ENCODE measurements around the gene ALG6. TPM values are rescaled to one million over a fixed set of nuclear protein-coding genes. Genes with fewer than 3 reads are reported as not detected.

Gene ALG6
- total RNA-seq, 6 experiments from 2014 or later = 5.5 to 7.7 (median 6.1) TPM

- DNase-seq (no peak), ATAC-seq (no peak)
- Histone ChIP-seq H3K27me3 (peaks cover 22 to 85% of the 10 kb centered on the region in 2 donors), H3K4me3 (no peak overlapping the region), H3K9me3 (no peaks in the 10 kb centered on the region), H3K36me3 (no peaks in the 10 kb centered on the region), H3K4me1 (peaks cover 0 to 11% (median 2%) of the 10 kb centered on the region in 4 donors), H3K27ac (no peak overlapping the region)
- intact Hi-C loops (cut with DNase I) = loop anchor here in 1 of 2 donors (10.0 kb wide), 1 partner anchor 109 kb away; no protein-coding TSS in a partner anchor
- TF ChIP-seq POLR2A (IDR thresholded peaks at IDR 0.05) (no peak), CTCF (IDR thresholded peaks at IDR 0.05) (no peak)
- 11% methylated on average over 20 of the region's 20 CpGs for WGBS (ENCODE audit: insufficient coverage, low coverage, low lambda C conversion rate, missing lambda C conversion rate)
Observed at GRCh38 chr1:63326106-63326472, 41.3 kb upstream of the ALG6 start.

GRCh38 chr1:63326473-63327380, 40.7 kb upstream of the ALG6 start:
- intact Hi-C loops (cut with DNase I) = loop anchor here in 1 of 2 donors (10.0 kb wide), 1 partner anchor 108 kb away; no protein-coding TSS in a partner anchor
- Histone ChIP-seq H3K9me3 (no peaks in the 10 kb centered on the region), H3K27ac (no peak overlapping the region), H3K4me1 (peaks cover 0 to 11% (median 2%) of the 10 kb centered on the region in 4 donors), H3K36me3 (no peaks in the 10 kb centered on the region), H3K4me3 (no peak overlapping the region), H3K27me3 (peaks cover 22 to 81% of the 10 kb centered on the region in 2 donors)
- ATAC-seq (no peak), DNase-seq (no peak)
- 10% methylated on average over 35 of the region's 37 CpGs for WGBS (ENCODE audit: insufficient coverage, low coverage, low lambda C conversion rate, missing lambda C conversion rate)
- no peak for TF ChIP-seq POLR2A (IDR thresholded peaks at IDR 0.05)
- TF ChIP-seq CTCF (IDR thresholded peaks at IDR 0.05) = no peak

GRCh38 chr1:63327417-63328054, 39.9 kb upstream of the ALG6 start:
- peaks cover 22 to 73% of the 10 kb centered on the region in 2 donors for H3K27me3 ChIP-seq
- TF ChIP-seq POLR2A (IDR thresholded peaks at IDR 0.05) (no peak), CTCF (IDR thresholded peaks at IDR 0.05) (peak; percentile 59 to 82 (median 80))
- no peaks in the 10 kb centered on the region for H3K36me3 ChIP-seq
- no peak overlapping the region for H3K4me3 ChIP-seq
- WGBS (ENCODE audit: insufficient coverage, low coverage, low lambda C conversion rate, missing lambda C conversion rate) = 6% methylated on average over 24 of the region's 25 CpGs
- ATAC-seq (peak; percentile 89 to 96 (median 92)), DNase-seq (peak; percentile 63 to 72 (median 65))
- no peak overlapping the region for H3K27ac ChIP-seq
- no peaks in the 10 kb centered on the region for H3K9me3 ChIP-seq
- H3K4me1 ChIP-seq = peaks cover 0 to 4% (median 0%) of the 10 kb centered on the region in 4 donors
- intact Hi-C loops (cut with DNase I) = loop anchor here in 1 of 2 donors (10.0 kb wide), 1 partner anchor 107 kb away; no protein-coding TSS in a partner anchor

- no peak overlapping the region for H3K27ac ChIP-seq
- no peak for DNase-seq
- H3K4me1 ChIP-seq = no peaks in the 10 kb centered on the region
- peaks cover 22 to 67% of the 10 kb centered on the region in 2 donors for H3K27me3 ChIP-seq
- no peak overlapping the region for H3K4me3 ChIP-seq
- WGBS (ENCODE audit: insufficient coverage, low coverage, low lambda C conversion rate, missing lambda C conversion rate) = 23% methylated on average over 4 of the region's 8 CpGs
- intact Hi-C loops (cut with DNase I) = loop anchor here in 1 of 2 donors (10.0 kb wide), 1 partner anchor 107 kb away; no protein-coding TSS in a partner anchor
- H3K9me3 ChIP-seq = no peaks in the 10 kb centered on the region
- ATAC-seq = no peak
- TF ChIP-seq POLR2A (IDR thresholded peaks at IDR 0.05) = no peak
- no peak for TF ChIP-seq CTCF (IDR thresholded peaks at IDR 0.05)
- H3K36me3 ChIP-seq = no peaks in the 10 kb centered on the region
Observed at GRCh38 chr1:63328122-63328521, 39.3 kb upstream of the ALG6 start.
